ENCODE measurements around the gene DUSP9. TPM values are rescaled to one million over a fixed set of nuclear protein-coding genes. Genes with fewer than 3 reads are reported as not detected.
"Not testable (repeated sequence)": the region's sequence is repeated elsewhere in the genome, so short reads cannot be mapped to it uniquely, and the experiment has no call there.

The DUSP9 gene
- total RNA-seq, 1 donor from 2014 or later: 0.19 TPM

DNA sequence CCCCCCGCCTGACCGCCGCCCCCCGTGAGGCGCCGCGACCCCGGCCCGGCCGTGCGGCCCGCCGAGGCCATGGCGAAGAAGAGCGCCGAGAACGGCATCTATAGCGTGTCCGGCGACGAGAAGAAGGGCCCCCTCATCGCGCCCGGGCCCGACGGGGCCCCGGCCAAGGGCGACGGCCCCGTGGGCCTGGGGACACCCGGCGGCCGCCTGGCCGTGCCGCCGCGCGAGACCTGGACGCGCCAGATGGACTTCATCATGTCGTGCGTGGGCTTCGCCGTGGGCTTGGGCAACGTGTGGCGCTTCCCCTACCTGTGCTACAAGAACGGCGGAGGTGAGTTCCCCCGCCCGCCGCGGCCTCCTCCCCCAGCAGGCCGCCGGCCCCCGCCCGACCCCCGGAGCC is 41.5 kb downstream of the DUSP9 start:
- H3K4me1 Mint-ChIP-seq: no peaks in the 10 kb centered on the region
- H3K4me3 Mint-ChIP-seq: no peak overlapping the region
- no peak for DNase-seq
- no peaks in the 10 kb centered on the region for H3K36me3 Mint-ChIP-seq (ENCODE audit: low read depth)
- H3K9me3 Mint-ChIP-seq: no peaks in the 10 kb centered on the region
- intact Hi-C loops (cut with micrococcal nuclease): loop anchor here (5.0 kb wide), 1 partner anchor 34 kb away; the partner anchor contains the start of genes ABCD1 and BCAP31
- H3K27ac Mint-ChIP-seq: no peak overlapping the region
- peaks cover 15% of the 10 kb centered on the region for H3K27me3 Mint-ChIP-seq

DNA sequence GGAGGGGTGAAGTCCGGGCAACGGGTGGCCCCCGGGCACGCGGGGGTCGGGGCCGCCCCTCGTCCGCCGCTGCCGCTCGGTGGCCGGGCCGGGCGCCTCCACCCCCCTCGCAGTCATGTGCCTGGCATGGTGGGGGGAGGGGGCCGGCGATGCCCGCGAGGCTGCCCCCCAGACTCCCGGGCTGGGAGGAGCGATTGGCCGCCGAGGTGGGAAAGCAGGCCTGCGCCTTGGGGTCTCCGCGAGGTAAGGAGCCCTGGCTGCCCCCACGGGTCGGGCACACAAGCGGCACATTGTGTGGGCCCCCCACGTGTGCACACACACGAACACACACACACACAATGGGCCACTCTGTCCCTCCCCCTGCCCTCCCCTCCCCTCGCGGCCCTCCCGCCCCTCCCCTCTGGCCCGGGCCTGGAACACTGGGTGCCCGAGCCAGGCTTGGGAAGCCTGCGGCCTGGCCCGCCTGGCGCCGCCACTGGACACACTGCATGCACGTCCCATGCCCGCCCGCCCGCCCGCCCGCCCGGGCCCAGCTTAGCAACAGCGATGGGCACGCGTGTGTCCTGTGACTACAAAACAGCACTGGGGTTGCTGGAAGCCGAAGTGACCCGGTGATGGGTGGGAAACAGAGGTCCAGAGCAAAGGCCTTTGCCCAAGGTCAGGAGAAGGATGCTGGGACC is 42.0 kb downstream of the DUSP9 start:
- no peaks in the 10 kb centered on the region for H3K4me1 Mint-ChIP-seq
- peaks cover 11% of the 10 kb centered on the region for H3K27me3 Mint-ChIP-seq
- no peak overlapping the region for H3K27ac Mint-ChIP-seq
- no peaks in the 10 kb centered on the region for H3K9me3 Mint-ChIP-seq
- DNase-seq: no peak
- no peaks in the 10 kb centered on the region for H3K36me3 Mint-ChIP-seq (ENCODE audit: low read depth)
- intact Hi-C loops (cut with micrococcal nuclease): loop anchor here (5.0 kb wide), 1 partner anchor 33 kb away; the partner anchor contains the start of genes ABCD1 and BCAP31
- H3K4me3 Mint-ChIP-seq: no peak overlapping the region

DNA sequence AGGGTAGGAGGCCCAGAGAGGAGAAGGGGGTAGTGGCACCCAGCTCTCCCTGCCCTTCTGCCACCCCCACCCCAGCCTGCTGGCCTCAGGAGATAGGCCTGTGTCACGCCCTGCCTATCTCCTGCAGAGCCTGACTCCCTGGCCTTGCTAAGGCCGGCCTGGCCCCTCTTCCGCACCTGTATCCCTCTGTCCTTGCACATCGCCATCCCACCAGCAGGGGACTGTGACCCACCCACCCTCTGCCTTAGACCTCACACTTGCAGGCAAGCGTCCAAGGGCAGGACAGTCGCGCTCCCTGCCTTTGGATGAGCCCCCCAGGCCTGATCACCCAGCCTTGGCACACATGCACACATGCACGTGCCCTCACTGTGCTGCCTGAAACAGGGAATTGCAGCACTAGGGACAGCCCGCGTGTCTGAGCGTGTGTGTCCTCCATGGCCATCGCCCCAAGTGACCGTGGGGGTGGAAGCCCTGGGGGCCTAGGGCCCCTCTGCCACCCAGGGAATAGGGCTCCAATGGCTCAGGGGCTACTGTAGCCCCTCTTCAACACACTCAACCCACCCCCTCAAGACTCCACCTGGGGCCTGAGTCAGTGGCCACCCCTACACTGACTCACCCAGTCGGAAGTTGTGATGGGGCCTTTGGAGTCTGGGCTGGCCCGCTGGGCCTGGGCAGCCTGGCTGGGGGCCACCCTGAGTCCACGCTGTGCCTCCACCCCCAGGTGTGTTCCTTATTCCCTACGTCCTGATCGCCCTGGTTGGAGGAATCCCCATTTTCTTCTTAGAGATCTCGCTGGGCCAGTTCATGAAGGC is 42.9 kb downstream of the DUSP9 start:
- Mint-ChIP-seq H3K36me3 (ENCODE audit: low read depth) (no peaks in the 10 kb centered on the region), H3K4me3 (no peak overlapping the region), H3K27ac (no peak overlapping the region), H3K4me1 (no peaks in the 10 kb centered on the region), H3K27me3 (peaks cover 11% of the 10 kb centered on the region), H3K9me3 (no peaks in the 10 kb centered on the region)
- intact Hi-C loops (cut with micrococcal nuclease): loop anchor here (5.0 kb wide), 1 partner anchor 32 kb away; the partner anchor contains the start of genes ABCD1 and BCAP31
- DNase-seq: no peak

DNA sequence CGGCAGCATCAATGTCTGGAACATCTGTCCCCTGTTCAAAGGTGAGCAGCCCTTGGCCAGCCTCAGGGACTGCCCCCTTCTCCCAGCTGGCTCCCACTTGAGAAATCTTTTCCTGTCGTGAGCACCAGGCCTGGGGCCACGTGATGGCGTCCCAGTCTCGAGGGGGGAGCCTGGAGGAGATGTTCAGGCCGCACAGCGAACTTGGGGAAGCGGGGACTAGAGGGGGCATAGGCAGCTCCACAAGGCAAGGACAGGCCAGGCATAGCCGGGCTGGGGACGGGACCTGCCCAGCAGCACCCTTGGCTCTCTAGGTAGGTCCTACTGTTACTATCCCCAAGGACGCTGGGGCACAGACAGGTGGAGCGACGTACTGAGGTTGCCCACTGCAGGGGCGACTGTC is 43.5 kb downstream of the DUSP9 start:
- H3K27ac Mint-ChIP-seq: no peak overlapping the region
- no peak overlapping the region for H3K4me3 Mint-ChIP-seq
- H3K4me1 Mint-ChIP-seq: no peaks in the 10 kb centered on the region
- intact Hi-C loops (cut with micrococcal nuclease): no loop called here
- no peaks in the 10 kb centered on the region for H3K9me3 Mint-ChIP-seq
- peaks cover 11% of the 10 kb centered on the region for H3K27me3 Mint-ChIP-seq
- H3K36me3 Mint-ChIP-seq (ENCODE audit: low read depth): no peaks in the 10 kb centered on the region
- no peak for DNase-seq

DNA sequence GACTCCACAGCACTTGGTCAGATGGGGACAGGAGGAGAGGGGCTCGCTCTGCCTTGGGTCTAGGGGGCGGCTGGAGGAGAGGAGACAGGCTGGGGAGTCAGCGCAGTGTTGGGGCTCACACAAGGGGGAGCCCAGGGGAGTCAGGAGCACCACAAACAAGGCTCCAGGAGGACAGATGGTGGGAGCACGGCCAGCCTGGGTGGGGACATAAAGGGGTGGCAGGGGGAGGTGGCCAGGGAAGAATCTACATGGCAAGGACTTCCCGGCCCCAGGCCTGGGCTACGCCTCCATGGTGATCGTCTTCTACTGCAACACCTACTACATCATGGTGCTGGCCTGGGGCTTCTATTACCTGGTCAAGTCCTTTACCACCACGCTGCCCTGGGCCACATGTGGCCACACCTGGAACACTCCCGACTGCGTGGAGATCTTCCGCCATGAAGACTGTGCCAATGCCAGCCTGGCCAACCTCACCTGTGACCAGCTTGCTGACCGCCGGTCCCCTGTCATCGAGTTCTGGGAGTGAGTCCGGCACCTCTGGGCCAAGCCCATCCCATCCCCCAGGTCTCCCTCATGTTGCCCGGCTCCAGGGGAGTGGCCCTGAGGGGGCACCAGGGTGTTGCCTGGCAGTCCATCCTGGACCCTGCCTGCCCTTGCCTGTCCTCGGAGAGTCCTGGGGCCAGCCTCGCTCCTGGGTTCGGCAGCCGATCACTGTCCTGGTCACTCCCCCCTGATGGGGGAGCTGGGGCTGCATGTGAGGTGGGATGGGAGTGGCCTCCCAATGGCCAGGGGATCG is 44.2 kb downstream of the DUSP9 start:
- intact Hi-C loops (cut with micrococcal nuclease); H3K27ac Mint-ChIP-seq; DNase-seq; H3K27me3 Mint-ChIP-seq; H3K9me3 Mint-ChIP-seq; H3K36me3 Mint-ChIP-seq (ENCODE audit: low read depth); H3K4me1 Mint-ChIP-seq; H3K4me3 Mint-ChIP-seq: not testable (repeated sequence)

DNA sequence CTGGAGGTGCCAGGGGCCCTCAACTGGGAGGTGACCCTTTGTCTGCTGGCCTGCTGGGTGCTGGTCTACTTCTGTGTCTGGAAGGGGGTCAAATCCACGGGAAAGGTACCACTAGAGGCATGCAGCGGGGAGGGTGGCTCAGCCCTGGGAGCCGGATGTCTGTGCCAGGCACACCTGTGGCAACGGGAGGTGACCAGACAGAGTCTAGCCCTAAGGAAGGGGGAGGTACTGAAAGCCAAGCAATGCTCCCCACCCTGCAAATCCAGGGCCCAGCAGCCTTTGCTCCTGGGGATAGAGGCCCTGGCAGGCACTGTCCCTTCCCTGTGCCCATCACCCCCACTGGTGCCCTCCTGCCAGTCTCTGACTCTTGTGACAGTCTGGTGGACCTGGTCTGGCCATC is 45.0 kb downstream of the DUSP9 start:
- no peaks in the 10 kb centered on the region for H3K4me1 Mint-ChIP-seq
- H3K9me3 Mint-ChIP-seq: no peaks in the 10 kb centered on the region
- DNase-seq: no peak
- H3K27ac Mint-ChIP-seq: no peak overlapping the region
- H3K36me3 Mint-ChIP-seq (ENCODE audit: low read depth): no peaks in the 10 kb centered on the region
- no peak overlapping the region for H3K4me3 Mint-ChIP-seq
- intact Hi-C loops (cut with micrococcal nuclease): no loop called here
- peaks cover 4% of the 10 kb centered on the region for H3K27me3 Mint-ChIP-seq

DNA sequence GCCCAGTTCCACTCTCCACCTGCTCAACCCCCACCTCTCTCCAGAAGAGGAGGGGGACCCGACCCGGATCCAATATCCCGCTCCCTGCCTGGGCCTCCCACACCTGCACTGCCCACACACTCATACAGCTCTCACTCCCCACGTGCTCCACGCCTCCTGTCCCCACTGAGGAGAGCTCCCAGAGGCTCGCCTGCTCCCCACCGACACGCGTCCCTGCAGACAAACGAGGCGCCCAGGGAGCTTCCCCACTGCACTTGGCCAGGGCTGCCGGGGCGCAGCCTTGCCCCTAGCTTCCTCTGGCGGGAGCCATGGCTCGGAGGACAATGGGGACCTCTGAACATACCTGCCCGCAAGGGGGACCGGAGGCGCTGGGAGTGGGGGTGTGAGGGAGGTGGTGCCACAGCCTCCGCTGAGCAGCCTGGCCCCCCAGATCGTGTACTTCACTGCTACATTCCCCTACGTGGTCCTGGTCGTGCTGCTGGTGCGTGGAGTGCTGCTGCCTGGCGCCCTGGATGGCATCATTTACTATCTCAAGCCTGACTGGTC is 45.7 kb downstream of the DUSP9 start:
- intact Hi-C loops (cut with micrococcal nuclease): no loop called here
- H3K27ac Mint-ChIP-seq: no peak overlapping the region
- H3K4me1 Mint-ChIP-seq: no peaks in the 10 kb centered on the region
- no peaks in the 10 kb centered on the region for H3K9me3 Mint-ChIP-seq
- H3K27me3 Mint-ChIP-seq: peaks cover 4% of the 10 kb centered on the region
- H3K36me3 Mint-ChIP-seq (ENCODE audit: low read depth): peaks cover 4% of the 10 kb centered on the region
- no peak overlapping the region for H3K4me3 Mint-ChIP-seq
- DNase-seq: no peak

DNA sequence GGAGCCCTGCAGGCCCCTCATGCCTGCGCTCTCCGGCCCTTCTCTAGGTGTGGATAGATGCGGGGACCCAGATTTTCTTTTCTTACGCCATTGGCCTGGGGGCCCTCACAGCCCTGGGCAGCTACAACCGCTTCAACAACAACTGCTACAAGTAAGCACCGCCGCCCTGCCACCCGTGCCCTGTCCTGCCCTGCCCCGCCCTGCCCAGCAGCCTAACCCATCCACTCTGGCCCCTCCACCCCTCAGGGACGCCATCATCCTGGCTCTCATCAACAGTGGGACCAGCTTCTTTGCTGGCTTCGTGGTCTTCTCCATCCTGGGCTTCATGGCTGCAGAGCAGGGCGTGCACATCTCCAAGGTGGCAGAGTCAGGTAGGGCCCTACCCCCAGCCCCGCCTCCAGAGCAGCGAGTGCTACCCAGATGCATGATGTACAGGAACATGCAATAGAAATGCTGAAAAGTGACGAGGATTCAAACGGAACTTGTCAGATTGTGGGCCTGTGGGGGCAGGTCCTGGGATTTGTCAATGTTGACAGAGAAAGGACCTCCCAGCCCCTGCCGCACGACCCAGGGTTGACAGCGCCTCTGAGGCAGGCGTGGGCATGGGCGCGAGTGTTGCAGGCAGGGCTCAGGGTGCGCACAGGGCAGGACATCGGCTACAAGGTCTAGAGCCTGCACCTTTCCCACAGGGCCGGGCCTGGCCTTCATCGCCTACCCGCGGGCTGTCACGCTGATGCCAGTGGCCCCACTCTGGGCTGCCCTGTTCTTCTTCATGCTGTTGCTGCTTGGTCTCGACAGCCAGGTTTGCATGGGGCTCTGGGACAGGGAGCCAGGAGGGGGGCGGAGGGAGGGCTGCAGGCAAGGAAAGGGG is 46.4 kb downstream of the DUSP9 start:
- Mint-ChIP-seq H3K27me3 (peaks cover 4% of the 10 kb centered on the region), H3K27ac (no peak overlapping the region), H3K36me3 (ENCODE audit: low read depth) (peaks cover 5% of the 10 kb centered on the region), H3K9me3 (no peaks in the 10 kb centered on the region), H3K4me3 (no peak overlapping the region), H3K4me1 (no peaks in the 10 kb centered on the region)
- no peak for DNase-seq
- intact Hi-C loops (cut with micrococcal nuclease): no loop called here

DNA sequence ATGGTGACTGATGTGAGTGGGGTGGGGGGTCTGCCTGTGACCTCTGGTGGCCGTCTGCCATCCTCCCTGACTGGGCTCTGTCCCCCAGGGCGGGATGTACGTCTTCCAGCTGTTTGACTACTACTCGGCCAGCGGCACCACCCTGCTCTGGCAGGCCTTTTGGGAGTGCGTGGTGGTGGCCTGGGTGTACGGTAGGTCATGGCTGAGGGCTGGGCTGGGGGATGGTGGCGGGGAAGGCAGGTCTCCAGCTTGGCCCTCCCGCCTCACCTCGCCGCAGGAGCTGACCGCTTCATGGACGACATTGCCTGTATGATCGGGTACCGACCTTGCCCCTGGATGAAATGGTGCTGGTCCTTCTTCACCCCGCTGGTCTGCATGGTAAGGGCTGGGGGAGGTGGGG is 47.3 kb downstream of the DUSP9 start:
- intact Hi-C loops (cut with micrococcal nuclease); H3K9me3 Mint-ChIP-seq; H3K36me3 Mint-ChIP-seq (ENCODE audit: low read depth); H3K27ac Mint-ChIP-seq; H3K27me3 Mint-ChIP-seq; DNase-seq; H3K4me3 Mint-ChIP-seq; H3K4me1 Mint-ChIP-seq: not testable (repeated sequence)

DNA sequence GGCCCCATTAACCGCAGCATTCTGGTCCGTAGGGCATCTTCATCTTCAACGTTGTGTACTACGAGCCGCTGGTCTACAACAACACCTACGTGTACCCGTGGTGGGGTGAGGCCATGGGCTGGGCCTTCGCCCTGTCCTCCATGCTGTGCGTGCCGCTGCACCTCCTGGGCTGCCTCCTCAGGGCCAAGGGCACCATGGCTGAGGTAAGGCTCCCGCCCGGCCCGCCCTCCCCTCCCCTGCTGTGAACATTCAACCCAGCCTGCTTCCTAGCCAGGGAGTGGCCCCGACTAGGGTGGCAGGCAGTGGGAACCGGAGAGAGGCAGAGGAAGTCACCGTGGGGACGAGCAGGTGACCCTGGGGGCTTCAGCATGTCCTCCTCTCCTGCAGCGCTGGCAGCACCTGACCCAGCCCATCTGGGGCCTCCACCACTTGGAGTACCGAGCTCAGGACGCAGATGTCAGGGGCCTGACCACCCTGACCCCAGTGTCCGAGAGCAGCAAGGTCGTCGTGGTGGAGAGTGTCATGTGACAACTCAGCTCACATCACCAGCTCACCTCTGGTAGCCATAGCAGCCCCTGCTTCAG is 47.8 kb downstream of the DUSP9 start:
- H3K27ac Mint-ChIP-seq: no peak overlapping the region
- no peaks in the 10 kb centered on the region for H3K4me1 Mint-ChIP-seq
- peaks cover 5% of the 10 kb centered on the region for H3K36me3 Mint-ChIP-seq (ENCODE audit: low read depth)
- DNase-seq: no peak
- H3K27me3 Mint-ChIP-seq: peaks cover 3% of the 10 kb centered on the region
- no peaks in the 10 kb centered on the region for H3K9me3 Mint-ChIP-seq
- no peak overlapping the region for H3K4me3 Mint-ChIP-seq
- intact Hi-C loops (cut with micrococcal nuclease): no loop called here

DNA sequence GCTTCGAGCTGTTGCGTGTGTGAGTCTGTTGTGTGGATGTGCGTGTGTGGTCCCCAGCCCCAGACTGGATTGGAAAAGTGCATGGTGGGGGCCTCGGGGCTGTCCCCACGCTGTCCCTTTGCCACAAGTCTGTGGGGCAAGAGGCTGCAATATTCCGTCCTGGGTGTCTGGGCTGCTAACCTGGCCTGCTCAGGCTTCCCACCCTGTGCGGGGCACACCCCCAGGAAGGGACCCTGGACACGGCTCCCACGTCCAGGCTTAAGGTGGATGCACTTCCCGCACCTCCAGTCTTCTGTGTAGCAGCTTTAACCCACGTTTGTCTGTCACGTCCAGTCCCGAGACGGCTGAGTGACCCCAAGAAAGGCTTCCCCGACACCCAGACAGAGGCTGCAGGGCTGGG is 49.1 kb downstream of the DUSP9 start:
- no peak for DNase-seq
- no peaks in the 10 kb centered on the region for H3K27me3 Mint-ChIP-seq
- no peaks in the 10 kb centered on the region for H3K9me3 Mint-ChIP-seq
- H3K27ac Mint-ChIP-seq: no peak overlapping the region
- intact Hi-C loops (cut with micrococcal nuclease): no loop called here
- H3K4me3 Mint-ChIP-seq: no peak overlapping the region
- H3K36me3 Mint-ChIP-seq (ENCODE audit: low read depth): peaks cover 7% of the 10 kb centered on the region
- H3K4me1 Mint-ChIP-seq: no peaks in the 10 kb centered on the region

DNA sequence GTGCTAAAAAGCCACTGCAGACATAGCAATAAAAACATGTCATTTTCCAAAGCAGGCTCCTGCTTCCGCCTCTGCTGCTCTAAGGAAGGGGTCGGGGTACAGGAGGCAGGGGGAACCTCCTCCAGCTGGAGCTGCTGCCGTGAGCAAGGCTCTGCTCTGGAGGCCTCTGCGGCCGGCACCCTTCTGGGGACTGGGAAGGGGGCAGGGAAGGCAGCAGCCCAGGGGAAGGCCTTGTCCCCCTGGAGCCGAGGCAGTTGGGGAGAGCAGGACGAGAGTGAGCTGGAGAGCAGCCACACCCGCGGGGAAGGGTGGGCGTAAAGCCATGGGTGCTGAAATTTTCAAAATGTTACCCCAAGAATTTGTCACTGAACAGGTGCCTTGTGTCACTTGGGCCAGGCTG is 49.5 kb downstream of the DUSP9 start:
- H3K27me3 Mint-ChIP-seq; H3K36me3 Mint-ChIP-seq (ENCODE audit: low read depth); H3K4me3 Mint-ChIP-seq; H3K4me1 Mint-ChIP-seq; H3K9me3 Mint-ChIP-seq; H3K27ac Mint-ChIP-seq; DNase-seq; intact Hi-C loops (cut with micrococcal nuclease): not testable (repeated sequence)

All from activated CD4-positive, alpha-beta T cell treated with anti-CD3 and anti-CD28 coated beads, Interleukin-2, amount 10 ng/mL, durations not matched to agents 24 days and 14 days (primary cell).